Adrenal gland (tissue), 12 donors: ENCODE data around the gene SNED1. TPM values are rescaled to one million over a fixed set of nuclear protein-coding genes. Genes with fewer than 3 reads are reported as not detected.

ENCODE experiments used
- DNase-seq, 7 donors: peaks; one replicate each; pipeline ENCODE4 v3.0.0-alpha.2; 2019 to 2020
- H3K27ac ChIP-seq, 5 donors: fragments of 200-600 bp; sonication (generic) in 4 of 5; 1 replicate in 3 of 5; 2 replicates in 2 of 5; pipeline versions ENCODE4 v1.5.1 to v1.8.0; 2016 to 2020; ENCODE audit warnings: mild to moderate bottlenecking in 1 of 5
- H3K27me3 ChIP-seq: fragments of 200-600 bp; 2 replicates; pipeline ENCODE4 v1.8.0; 2021
- H3K36me3 ChIP-seq, 2 donors: fragments of 200-600 bp; replicated peaks in 1 of 2; 1 replicate in 1 of 2; 2 replicates in 1 of 2; pipeline versions ENCODE4 v1.5.1 to v1.8.0; 2018 to 2022
- H3K4me1 ChIP-seq, 2 donors: fragments of 200-600 bp; replicated peaks in 1 of 2; 1 replicate in 1 of 2; 2 replicates in 1 of 2; pipeline versions ENCODE4 v1.5.1 to v1.8.0; 2018 to 2021
- H3K4me3 ChIP-seq, 4 donors: fragments of 200-600 bp; sonication (generic) in 3 of 4; one replicate each; pipeline ENCODE4 v1.5.1; 2016 to 2018
- H3K9me3 ChIP-seq, 3 donors: fragments of 200-600 bp; sonication (generic) in 1 of 3; replicated peaks in 1 of 3; 1 replicate in 2 of 3; 2 replicates in 1 of 3; pipeline versions ENCODE4 v1.5.1 to v1.8.0; 2016 to 2021
- POLR2A ChIP-seq, 2 donors: fragments of 450-650 bp; IDR thresholded peaks; one replicate each; pipeline ENCODE4 v1.6.1; 2017; ENCODE audit warnings: antibody characterized with exemption in 2 of 2, mild to moderate bottlenecking in 2 of 2, moderate library complexity in 1 of 2
- WGBS, 4 donors: extraction: QIAGEN DNeasy Blood & Tissue Kit in 2 of 4; methylation state at CpG; one replicate each; pipeline versions ENCODE4 v1.1.5 to v1.1.7; 2013 to 2017; 5-methylcytosine and 5-hydroxymethylcytosine counted together
- intact Hi-C, 2 donors: fragments of 100-400 bp; cut with DNase I; formaldehyde crosslinking; loops; one replicate each; pipeline versions ENCODE4 v1.14.1 to v1.15.0; 2022 to 2023
- polyA plus RNA-seq, 3 donors: library from polyadenylated mRNA; stranded (reverse); fragments of 200-250 nt in 2 of 3; fragments of 350-450 nt in 1 of 3; fragmentation: Illumina TruSeq in 1 of 3; extraction: RNeasy Lipid Tissue Mini Kit (QIAGEN cat#74804) in 1 of 3; gene quantifications; one replicate each; pipeline ENCODE4 v1.2.3, GENCODE V29; 2013 to 2014
- total RNA-seq, 9 donors: library from RNA; depleted of rRNA in 4 of 9; stranded (reverse); fragments of >200 nt in 4 of 9; fragments of 120-200 nt in 1 of 9; fragmentation: NEBNext Ultra II Directional in 1 of 9; extraction: Animal tissue kit (Norgen Biotek cat#: 25700) in 1 of 9; gene quantifications; one replicate each; pipeline versions ENCODE4 v1.1.0 to v1.2.4, GENCODE V29; 2013 to 2023
- TF ChIP-seq, protein P1 (sequence below), 6 experiments: fragments of 450-650 bp in 4 of 6; fragments of 200-600 bp in 2 of 6; sonication (generic) in 1 of 6; IDR thresholded peaks; 1 replicate in 5 of 6; 2 replicates in 1 of 6; pipeline versions ENCODE4 v1.5.1 to v1.8.0; 2016 to 2021; ENCODE audit warnings: antibody characterized with exemption in 6 of 6, mild to moderate bottlenecking in 2 of 6, moderate library complexity in 1 of 6
- donor health status: healthy with polysubstance abuse.
- donor health status: Bipolar disorder and iron deficiency.
- donor health status: DM: yes; HTN: yes; CAD: no.
- donor health status: DM: no; HTN: no; CAD: no.
- donor health status: DM: no; HTN: no; CAD: no.
- donor health status: DM: yes; HTN: yes; CAD: no.

The SNED1 gene
- total and polyA plus RNA-seq, 12 donors = 3.1 to 59.5 (median 22.9) TPM

DNA sequence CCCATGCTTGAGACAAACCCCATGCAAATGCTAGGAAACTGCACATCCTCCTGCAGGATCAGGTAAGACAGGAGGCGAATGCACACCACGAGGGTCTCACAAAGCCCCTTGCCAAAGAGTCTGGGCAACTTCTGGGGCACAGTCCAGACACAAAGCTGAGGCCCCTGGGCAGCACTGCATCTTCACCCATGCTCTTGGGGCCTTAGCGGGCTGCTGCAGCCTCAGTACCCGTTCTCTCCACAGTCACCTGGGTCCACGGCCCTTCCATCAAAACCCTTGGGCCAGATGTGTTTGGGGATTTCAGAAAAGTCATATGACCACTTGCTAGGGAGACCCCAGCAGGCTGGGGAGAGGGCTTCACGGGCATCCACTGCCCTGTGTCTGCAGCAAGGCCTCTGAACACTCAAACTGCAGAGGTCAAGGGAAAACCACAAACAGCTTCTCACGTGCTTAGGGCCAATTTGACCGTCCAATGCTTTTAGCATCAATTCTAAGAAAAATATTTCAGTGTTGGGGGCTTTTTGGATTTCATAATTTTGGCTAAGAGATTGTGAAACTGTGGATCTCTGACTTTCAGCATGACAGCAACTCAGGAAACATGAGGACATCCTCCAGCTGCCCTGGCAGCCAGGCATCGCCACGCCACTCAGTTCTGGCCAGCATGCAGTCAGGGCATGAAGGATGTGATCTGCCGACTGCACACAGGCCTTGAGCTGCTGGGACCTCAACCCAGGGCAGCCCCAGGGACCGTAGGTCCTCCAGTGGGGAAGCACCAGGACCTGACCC, 130.9 kb downstream of the SNED1 start:
- Histone ChIP-seq H3K4me3 (no peak overlapping the region), H3K27ac (no peak overlapping the region), H3K4me1 (no peaks in the 10 kb centered on the region), H3K9me3 (no peaks in the 10 kb centered on the region), H3K36me3 (no peaks in the 10 kb centered on the region), H3K27me3 (no peaks in the 10 kb centered on the region)
- no peak for DNase-seq
- TF ChIP-seq POLR2A (IDR thresholded peaks at IDR 0.05) = no peak
- TF ChIP-seq, protein P1, sequence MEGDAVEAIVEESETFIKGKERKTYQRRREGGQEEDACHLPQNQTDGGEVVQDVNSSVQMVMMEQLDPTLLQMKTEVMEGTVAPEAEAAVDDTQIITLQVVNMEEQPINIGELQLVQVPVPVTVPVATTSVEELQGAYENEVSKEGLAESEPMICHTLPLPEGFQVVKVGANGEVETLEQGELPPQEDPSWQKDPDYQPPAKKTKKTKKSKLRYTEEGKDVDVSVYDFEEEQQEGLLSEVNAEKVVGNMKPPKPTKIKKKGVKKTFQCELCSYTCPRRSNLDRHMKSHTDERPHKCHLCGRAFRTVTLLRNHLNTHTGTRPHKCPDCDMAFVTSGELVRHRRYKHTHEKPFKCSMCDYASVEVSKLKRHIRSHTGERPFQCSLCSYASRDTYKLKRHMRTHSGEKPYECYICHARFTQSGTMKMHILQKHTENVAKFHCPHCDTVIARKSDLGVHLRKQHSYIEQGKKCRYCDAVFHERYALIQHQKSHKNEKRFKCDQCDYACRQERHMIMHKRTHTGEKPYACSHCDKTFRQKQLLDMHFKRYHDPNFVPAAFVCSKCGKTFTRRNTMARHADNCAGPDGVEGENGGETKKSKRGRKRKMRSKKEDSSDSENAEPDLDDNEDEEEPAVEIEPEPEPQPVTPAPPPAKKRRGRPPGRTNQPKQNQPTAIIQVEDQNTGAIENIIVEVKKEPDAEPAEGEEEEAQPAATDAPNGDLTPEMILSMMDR (IDR thresholded peaks at IDR 0.05) = no peak
- 84 to 92% (median 87%) methylated on average over 5 to 12 of the region's 12 CpGs for WGBS, 4 donors
- intact Hi-C loops = no loop called here

DNA sequence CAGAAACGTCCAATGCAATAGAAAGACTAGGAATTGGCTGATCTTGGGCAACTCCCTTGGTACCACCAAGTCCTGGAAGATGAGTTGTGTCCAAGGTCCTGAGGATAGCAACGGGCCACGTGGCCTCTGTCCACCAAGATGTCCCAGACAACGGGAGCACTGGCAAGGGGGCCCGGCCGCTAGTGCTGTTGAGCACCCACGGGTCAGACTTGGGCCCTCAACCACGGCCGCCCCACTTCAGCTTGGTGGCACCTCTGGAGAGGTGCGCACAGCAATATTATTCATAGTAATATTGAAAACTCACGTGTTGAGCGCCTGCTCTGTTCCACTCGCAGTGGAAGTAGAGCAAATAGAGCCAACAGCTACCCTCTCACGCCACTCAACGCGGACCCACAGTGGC, 131.9 kb downstream of the SNED1 start:
- no peaks in the 10 kb centered on the region for H3K27me3 ChIP-seq
- intact Hi-C loops = no loop called here
- no peak overlapping the region for H3K4me3 ChIP-seq
- DNase-seq = no peak
- WGBS, 4 donors = 82 to 95% (median 92%) methylated on average over 8 to 16 of the region's 16 CpGs
- no peak overlapping the region for H3K27ac ChIP-seq
- TF ChIP-seq, protein P1 (IDR thresholded peaks at IDR 0.05) = no peak
- TF ChIP-seq POLR2A (IDR thresholded peaks at IDR 0.05) = no peak
- no peaks in the 10 kb centered on the region for H3K4me1 ChIP-seq
- H3K36me3 ChIP-seq = no peaks in the 10 kb centered on the region
- H3K9me3 ChIP-seq = no peaks in the 10 kb centered on the region

DNA sequence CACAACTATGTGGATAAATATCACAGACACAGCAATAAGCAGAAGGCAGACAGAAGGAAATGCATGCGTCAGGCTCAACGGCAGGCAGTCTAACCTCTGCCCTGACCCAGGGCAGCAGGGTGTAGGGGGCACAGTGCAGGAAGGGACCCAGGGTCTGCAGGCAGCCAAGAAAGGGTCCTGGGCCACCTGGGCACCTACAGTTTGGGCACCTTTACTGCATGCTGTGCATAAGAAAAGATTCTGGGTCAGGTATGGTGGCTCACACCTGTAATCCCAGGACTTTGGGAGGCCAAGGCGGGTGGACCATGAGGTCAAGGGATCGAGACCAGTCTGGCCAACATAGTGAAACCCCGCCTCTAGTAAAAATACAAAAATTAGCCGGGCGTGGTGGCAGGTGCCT, 133.1 kb downstream of the SNED1 start:
- Histone ChIP-seq H3K4me3 (no peak overlapping the region), H3K36me3 (no peaks in the 10 kb centered on the region), H3K27me3 (no peaks in the 10 kb centered on the region), H3K9me3 (no peaks in the 10 kb centered on the region), H3K27ac (no peak overlapping the region), H3K4me1 (no peaks in the 10 kb centered on the region)
- DNase-seq = no peak
- WGBS, 4 donors = 90 to 96% (median 94%) methylated on average over 7 of the region's 7 CpGs
- intact Hi-C loops = no loop called here
- TF ChIP-seq, protein P1 (IDR thresholded peaks at IDR 0.05) = no peak
- no peak for TF ChIP-seq POLR2A (IDR thresholded peaks at IDR 0.05)

DNA sequence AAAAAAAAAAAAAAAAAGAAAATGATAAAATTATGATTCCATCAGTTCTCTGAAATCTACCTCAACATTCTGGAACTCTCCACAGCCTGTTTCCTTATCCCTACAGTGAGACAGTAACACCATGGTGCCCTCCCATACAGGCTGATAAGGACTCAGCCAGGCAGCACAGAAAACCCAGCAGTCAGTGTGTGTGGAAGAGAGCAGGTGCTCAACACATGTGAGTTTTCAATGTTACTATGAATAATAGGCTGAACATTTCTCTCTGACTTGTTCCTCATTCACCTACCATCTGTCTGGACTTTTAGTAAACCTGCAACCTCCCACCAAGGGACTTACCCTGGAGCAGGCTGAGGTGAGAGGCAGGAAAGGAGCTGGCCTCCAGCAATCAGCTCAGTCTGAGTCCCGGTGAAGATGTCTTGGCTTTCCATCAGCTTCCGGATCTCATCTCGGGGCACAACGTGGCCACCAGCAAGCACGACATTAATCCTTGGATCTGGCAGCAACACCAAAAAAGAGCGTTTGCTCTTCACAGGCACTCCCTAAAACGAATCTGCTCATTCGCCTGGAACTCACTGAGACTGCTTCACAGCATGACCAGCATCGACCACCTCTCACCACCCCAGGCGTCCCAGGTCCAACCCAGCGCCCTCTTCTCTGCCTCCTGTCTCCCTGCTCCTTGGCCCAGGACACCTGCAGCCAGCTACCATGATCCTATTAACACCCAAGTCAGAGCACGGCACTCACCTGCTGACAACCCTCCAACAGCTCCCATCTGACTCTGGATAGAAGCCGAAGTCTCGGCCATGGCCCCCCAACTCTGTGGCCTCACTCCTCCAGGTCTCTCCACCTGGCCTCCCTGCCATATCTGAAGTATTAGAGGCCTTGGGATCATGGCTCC, 134.4 kb downstream of the SNED1 start:
- DNase-seq = no peak
- H3K9me3 ChIP-seq = no peaks in the 10 kb centered on the region
- WGBS, 4 donors = 90 to 94% (median 92%) methylated on average over 12 to 14 of the region's 14 CpGs
- TF ChIP-seq, protein P1 (IDR thresholded peaks at IDR 0.05) = no peak
- no peak for TF ChIP-seq POLR2A (IDR thresholded peaks at IDR 0.05)
- no peak overlapping the region for H3K27ac ChIP-seq
- intact Hi-C loops = no loop called here
- no peaks in the 10 kb centered on the region for H3K36me3 ChIP-seq
- no peaks in the 10 kb centered on the region for H3K27me3 ChIP-seq
- H3K4me3 ChIP-seq = no peak overlapping the region
- H3K4me1 ChIP-seq = no peaks in the 10 kb centered on the region
